HL-60 (cell line): ENCODE measurements around the gene TTC16.

Source experiments
- GABPA ChIP-seq: IDR thresholded peaks from 2 replicates; pipeline ENCODE4 v1.6.1; 2012; ENCODE audit warnings: low read depth
- POLR2AphosphoS5 ChIP-seq: IDR thresholded peaks from 2 replicates; pipeline ENCODE4 v1.6.1; 2012; ENCODE audit warnings: low read depth
- TF ChIP-seq, protein P1 (sequence below): IDR thresholded peaks from one replicate; pipeline ENCODE4 v1.5.1; 2011; ENCODE audit warnings: low read length, control low read depth, inconsistent platforms; ENCODE audit not compliant: insufficient read depth
- TF ChIP-seq, protein P2 (sequence below): IDR thresholded peaks from 2 replicates; pipeline ENCODE4 v1.6.1; 2012; ENCODE audit warnings: low read depth; ENCODE audit not compliant: insufficient replicate concordance

DNA sequence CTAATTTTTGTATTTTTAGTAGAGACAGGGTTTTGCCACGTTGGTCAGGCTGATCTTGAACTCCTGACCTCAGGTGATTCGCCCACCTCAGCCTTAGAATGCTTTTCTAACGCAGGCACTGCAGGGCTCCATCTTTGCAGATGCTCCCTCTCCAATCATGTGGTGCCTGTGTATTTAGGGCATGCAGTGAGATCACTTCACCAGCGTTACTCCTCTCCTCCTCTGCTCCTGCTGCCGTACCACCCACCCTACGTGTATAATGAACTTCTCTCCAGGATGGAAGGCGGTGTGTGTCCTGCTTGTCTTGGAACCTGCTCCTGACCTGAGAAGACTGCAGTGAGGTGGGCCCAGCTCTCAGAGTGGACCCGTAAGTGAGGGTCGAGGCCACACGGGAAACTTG is 22.7 kb upstream of the TTC16 start:
- TF ChIP-seq, protein P1, sequence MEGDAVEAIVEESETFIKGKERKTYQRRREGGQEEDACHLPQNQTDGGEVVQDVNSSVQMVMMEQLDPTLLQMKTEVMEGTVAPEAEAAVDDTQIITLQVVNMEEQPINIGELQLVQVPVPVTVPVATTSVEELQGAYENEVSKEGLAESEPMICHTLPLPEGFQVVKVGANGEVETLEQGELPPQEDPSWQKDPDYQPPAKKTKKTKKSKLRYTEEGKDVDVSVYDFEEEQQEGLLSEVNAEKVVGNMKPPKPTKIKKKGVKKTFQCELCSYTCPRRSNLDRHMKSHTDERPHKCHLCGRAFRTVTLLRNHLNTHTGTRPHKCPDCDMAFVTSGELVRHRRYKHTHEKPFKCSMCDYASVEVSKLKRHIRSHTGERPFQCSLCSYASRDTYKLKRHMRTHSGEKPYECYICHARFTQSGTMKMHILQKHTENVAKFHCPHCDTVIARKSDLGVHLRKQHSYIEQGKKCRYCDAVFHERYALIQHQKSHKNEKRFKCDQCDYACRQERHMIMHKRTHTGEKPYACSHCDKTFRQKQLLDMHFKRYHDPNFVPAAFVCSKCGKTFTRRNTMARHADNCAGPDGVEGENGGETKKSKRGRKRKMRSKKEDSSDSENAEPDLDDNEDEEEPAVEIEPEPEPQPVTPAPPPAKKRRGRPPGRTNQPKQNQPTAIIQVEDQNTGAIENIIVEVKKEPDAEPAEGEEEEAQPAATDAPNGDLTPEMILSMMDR, result no peak
- no peak for TF ChIP-seq POLR2AphosphoS5
- TF ChIP-seq, protein P2, sequence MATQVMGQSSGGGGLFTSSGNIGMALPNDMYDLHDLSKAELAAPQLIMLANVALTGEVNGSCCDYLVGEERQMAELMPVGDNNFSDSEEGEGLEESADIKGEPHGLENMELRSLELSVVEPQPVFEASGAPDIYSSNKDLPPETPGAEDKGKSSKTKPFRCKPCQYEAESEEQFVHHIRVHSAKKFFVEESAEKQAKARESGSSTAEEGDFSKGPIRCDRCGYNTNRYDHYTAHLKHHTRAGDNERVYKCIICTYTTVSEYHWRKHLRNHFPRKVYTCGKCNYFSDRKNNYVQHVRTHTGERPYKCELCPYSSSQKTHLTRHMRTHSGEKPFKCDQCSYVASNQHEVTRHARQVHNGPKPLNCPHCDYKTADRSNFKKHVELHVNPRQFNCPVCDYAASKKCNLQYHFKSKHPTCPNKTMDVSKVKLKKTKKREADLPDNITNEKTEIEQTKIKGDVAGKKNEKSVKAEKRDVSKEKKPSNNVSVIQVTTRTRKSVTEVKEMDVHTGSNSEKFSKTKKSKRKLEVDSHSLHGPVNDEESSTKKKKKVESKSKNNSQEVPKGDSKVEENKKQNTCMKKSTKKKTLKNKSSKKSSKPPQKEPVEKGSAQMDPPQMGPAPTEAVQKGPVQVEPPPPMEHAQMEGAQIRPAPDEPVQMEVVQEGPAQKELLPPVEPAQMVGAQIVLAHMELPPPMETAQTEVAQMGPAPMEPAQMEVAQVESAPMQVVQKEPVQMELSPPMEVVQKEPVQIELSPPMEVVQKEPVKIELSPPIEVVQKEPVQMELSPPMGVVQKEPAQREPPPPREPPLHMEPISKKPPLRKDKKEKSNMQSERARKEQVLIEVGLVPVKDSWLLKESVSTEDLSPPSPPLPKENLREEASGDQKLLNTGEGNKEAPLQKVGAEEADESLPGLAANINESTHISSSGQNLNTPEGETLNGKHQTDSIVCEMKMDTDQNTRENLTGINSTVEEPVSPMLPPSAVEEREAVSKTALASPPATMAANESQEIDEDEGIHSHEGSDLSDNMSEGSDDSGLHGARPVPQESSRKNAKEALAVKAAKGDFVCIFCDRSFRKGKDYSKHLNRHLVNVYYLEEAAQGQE, result no peak
- no peak for TF ChIP-seq GABPA
